K562 (cell line): Measurements from ENCODE around the gene PSORS1C1. TPM values are rescaled to one million over a fixed set of nuclear protein-coding genes. Genes with fewer than 3 reads are reported as not detected.

Experiments used
- ATF2 ChIP-seq: sonication (generic); formaldehyde crosslinking; IDR thresholded peaks from 2 replicates; pipeline ENCODE4 v1.8.1; 2022; ENCODE audit warnings: missing genetic modification reagents
- CBFA2T3 ChIP-seq: fragments of 450-650 bp; IDR thresholded peaks from 2 replicates; pipeline ENCODE4 v1.6.1; 2017
- FOXM1 ChIP-seq, 2 experiments: fragments of 450-650 bp in 1 of 2; sonication (generic) in 1 of 2; formaldehyde crosslinking in 1 of 2; IDR thresholded peaks; 2 replicates each; pipeline versions ENCODE4 v1.6.1 to v1.9.0; 2017 to 2022; ENCODE audit warnings: low read depth in 2 of 2, mild to moderate bottlenecking in 2 of 2, missing genetic modification reagents in 1 of 2, moderate library complexity in 1 of 2
- HNRNPK ChIP-seq: fragments of 200-400 bp; formaldehyde crosslinking; IDR thresholded peaks from one replicate; pipeline ENCODE4 v1.6.1; 2018; ENCODE audit warnings: mild to moderate bottlenecking, low read depth, low read length; ENCODE audit not compliant: poor library complexity, severe bottlenecking
- MTA3 ChIP-seq: fragments of 450-650 bp; formaldehyde crosslinking; IDR thresholded peaks from 2 replicates; pipeline ENCODE4 v1.6.1; 2017; ENCODE audit warnings: mild to moderate bottlenecking, borderline replicate concordance
- PHF8 ChIP-seq: fragments of 200-600 bp; sonication (generic); IDR thresholded peaks from 2 replicates; pipeline ENCODE4 v1.6.1; 2012; ENCODE audit warnings: mixed run types, mild to moderate bottlenecking, inconsistent platforms, low read length, moderate library complexity, borderline replicate concordance
- POLR2AphosphoS2 ChIP-seq: IDR thresholded peaks from 2 replicates; pipeline ENCODE4 v1.6.1; 2012; ENCODE audit warnings: low read length, improper control_type of control experiment
- RUNX1 ChIP-seq: sonication (generic); IDR thresholded peaks from 2 replicates; pipeline ENCODE4 v1.6.1; 2016; ENCODE audit warnings: antibody characterized with exemption, low read depth
- SNRNP70 ChIP-seq: fragments of 200-400 bp; formaldehyde crosslinking; optimal IDR thresholded peaks from 2 replicates; pipeline ENCODE3; 2017; ENCODE audit warnings: low read depth, low read length
- TEAD1 ChIP-seq, 2 experiments: fragments of 450-650 bp in 1 of 2; sonication (generic) in 1 of 2; formaldehyde crosslinking; IDR thresholded peaks; 2 replicates each; pipeline versions ENCODE4 v1.4.0 to v1.8.0; 2020 to 2022; ENCODE audit warnings: mild to moderate bottlenecking in 2 of 2, missing genetic modification reagents in 1 of 2
- THRA ChIP-seq: fragments of 450-650 bp; IDR thresholded peaks from 2 replicates; pipeline ENCODE4 v1.6.1; 2017; ENCODE audit warnings: mild to moderate bottlenecking, moderate library complexity
- ZBTB43 ChIP-seq: sonication (generic); formaldehyde crosslinking; IDR thresholded peaks from 2 replicates; pipeline ENCODE4 v1.8.0; 2023; ENCODE audit warnings: mild to moderate bottlenecking, missing genetic modification reagents
- ZNF253 ChIP-seq: fragments of 250-450 bp; sonication (Bioruptor Pico); conservative IDR thresholded peaks from 2 replicates; pipeline ENCODE4 v1.6.1; 2021; ENCODE audit warnings: mild to moderate bottlenecking
- polyA plus RNA-seq, 8 experiments: library from polyadenylated mRNA; depleted of rRNA in 4 of 8; stranded (reverse) in 5 of 8; unstranded in 3 of 8; fragments of >200 nt; fragmentation: Nextera tagmentation in 2 of 8; fragmentation: Illumina TruSeq in 1 of 8; extraction: Ambion mirVana in 2 of 8; extraction: Trizol in 1 of 8; gene quantifications; 2 replicates each; pipeline versions ENCODE4 v1.2.1 to v1.2.3, GENCODE V29; 2011 to 2014; ENCODE audit warnings: inconsistent platforms in 1 of 8, missing spikeins in 1 of 8
- total RNA-seq, 7 experiments: library from RNA; depleted of rRNA in 6 of 7; stranded (reverse); fragments of >200 nt in 6 of 7; fragmentation: Illumina TruSeq in 2 of 7; extraction: Trizol in 2 of 7; gene quantifications; 2 replicates each; pipeline versions ENCODE4 v1.2.1 to v1.2.3, GENCODE V29; 2011 to 2021; ENCODE audit warnings: low replicate concordance in 1 of 7
- TF ChIP-seq, protein P1 (sequence below), 2 experiments: fragments of 450-650 bp in 1 of 2; sonication (generic) in 1 of 2; formaldehyde crosslinking in 1 of 2; IDR thresholded peaks; 2 replicates each; pipeline versions ENCODE4 v1.7.1 to v1.9.0; 2016 to 2022; ENCODE audit warnings: inconsistent platforms in 1 of 2, mild to moderate bottlenecking in 1 of 2, missing genetic modification reagents in 1 of 2
- TF ChIP-seq, protein P2 (sequence below): fragments of 250-450 bp; sonication (Bioruptor Pico); IDR thresholded peaks from 2 replicates; pipeline ENCODE4 v1.8.0; 2021; ENCODE audit warnings: moderate library complexity, mild to moderate bottlenecking, inconsistent platforms

PSORS1C1 gene
- total and polyA plus RNA-seq, 9 of the 15 experiments (the other 6 are each of a cell fraction or from before 2014, with no cell fraction given): 0.11 TPM; not detected in 8

GRCh38 chr6:31092238-31092637, 22.4 kb upstream of the PSORS1C1 start (continued):
- TF ChIP-seq ZBTB43 (CRISPR knock-in tag) (no peak), SNRNP70 (no peak), RUNX1 (no peak), ATF2 (CRISPR knock-in tag) (no peak), FOXM1 (IDR thresholded peaks at IDR 0.05; ENCODE audit: low read depth) (no peak), FOXM1 (CRISPR knock-in tag; IDR thresholded peaks at IDR 0.05; ENCODE audit: low read depth) (no peak), MTA3 (no peak), TEAD1 (CRISPR knock-in tag; IDR thresholded peaks at IDR 0.05) (no peak), PHF8 (no peak), CBFA2T3 (no peak), THRA (no peak), POLR2AphosphoS2 (no peak), ZNF253 (CRISPR knock-in tag) (no peak), HNRNPK (no peak)
- TF ChIP-seq, protein P1, sequence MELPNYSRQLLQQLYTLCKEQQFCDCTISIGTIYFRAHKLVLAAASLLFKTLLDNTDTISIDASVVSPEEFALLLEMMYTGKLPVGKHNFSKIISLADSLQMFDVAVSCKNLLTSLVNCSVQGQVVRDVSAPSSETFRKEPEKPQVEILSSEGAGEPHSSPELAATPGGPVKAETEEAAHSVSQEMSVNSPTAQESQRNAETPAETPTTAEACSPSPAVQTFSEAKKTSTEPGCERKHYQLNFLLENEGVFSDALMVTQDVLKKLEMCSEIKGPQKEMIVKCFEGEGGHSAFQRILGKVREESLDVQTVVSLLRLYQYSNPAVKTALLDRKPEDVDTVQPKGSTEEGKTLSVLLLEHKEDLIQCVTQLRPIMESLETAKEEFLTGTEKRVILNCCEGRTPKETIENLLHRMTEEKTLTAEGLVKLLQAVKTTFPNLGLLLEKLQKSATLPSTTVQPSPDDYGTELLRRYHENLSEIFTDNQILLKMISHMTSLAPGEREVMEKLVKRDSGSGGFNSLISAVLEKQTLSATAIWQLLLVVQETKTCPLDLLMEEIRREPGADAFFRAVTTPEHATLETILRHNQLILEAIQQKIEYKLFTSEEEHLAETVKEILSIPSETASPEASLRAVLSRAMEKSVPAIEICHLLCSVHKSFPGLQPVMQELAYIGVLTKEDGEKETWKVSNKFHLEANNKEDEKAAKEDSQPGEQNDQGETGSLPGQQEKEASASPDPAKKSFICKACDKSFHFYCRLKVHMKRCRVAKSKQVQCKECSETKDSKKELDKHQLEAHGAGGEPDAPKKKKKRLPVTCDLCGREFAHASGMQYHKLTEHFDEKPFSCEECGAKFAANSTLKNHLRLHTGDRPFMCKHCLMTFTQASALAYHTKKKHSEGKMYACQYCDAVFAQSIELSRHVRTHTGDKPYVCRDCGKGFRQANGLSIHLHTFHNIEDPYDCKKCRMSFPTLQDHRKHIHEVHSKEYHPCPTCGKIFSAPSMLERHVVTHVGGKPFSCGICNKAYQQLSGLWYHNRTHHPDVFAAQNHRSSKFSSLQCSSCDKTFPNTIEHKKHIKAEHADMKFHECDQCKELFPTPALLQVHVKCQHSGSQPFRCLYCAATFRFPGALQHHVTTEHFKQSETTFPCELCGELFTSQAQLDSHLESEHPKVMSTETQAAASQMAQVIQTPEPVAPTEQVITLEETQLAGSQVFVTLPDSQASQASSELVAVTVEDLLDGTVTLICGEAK (IDR thresholded peaks at IDR 0.05): no peak
- TF ChIP-seq, protein P1 (CRISPR knock-in tag; IDR thresholded peaks at IDR 0.05): no peak
- TF ChIP-seq, protein P2, sequence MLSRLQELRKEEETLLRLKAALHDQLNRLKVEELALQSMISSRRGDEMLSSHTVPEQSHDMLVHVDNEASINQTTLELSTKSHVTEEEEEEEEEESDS: no peak
